Liver (tissue), 9 donors: ENCODE results near the gene EXOC4. TPM values are rescaled to one million over a fixed set of nuclear protein-coding genes. Genes with fewer than 3 reads are reported as not detected.

ENCODE experiments used
- DNase-seq: peaks from one replicate; pipeline ENCODE4 v3.0.0-alpha.2; 2017; ENCODE audit warnings: low spot score
- H3K27ac ChIP-seq, 2 donors: one replicate each; pipeline ENCODE4 v1.7.0; 2013; ENCODE audit warnings: inconsistent platforms in 2 of 2, low read length in 2 of 2, control low read depth in 1 of 2, low read depth in 1 of 2, mild to moderate bottlenecking in 1 of 2
- H3K27me3 ChIP-seq, 4 donors: one replicate each; pipeline versions ENCODE4 v1.6.1 to v1.7.0; 2013; ENCODE audit warnings: low read length in 3 of 4, inconsistent platforms in 1 of 4, mild to moderate bottlenecking in 1 of 4, moderate library complexity in 1 of 4; ENCODE audit not compliant: control insufficient read depth in 4 of 4, insufficient read depth in 4 of 4
- H3K36me3 ChIP-seq, 4 donors: one replicate each; pipeline versions ENCODE4 v1.6.1 to v1.7.0; 2013; ENCODE audit warnings: low read length in 3 of 4, mild to moderate bottlenecking in 3 of 4, low read depth in 1 of 4, moderate library complexity in 1 of 4; ENCODE audit not compliant: control insufficient read depth in 4 of 4, insufficient read depth in 3 of 4
- H3K4me1 ChIP-seq, 4 donors: one replicate each; pipeline versions ENCODE4 v1.6.1 to v1.7.0; 2013; ENCODE audit warnings: low read length in 3 of 4, mild to moderate bottlenecking in 3 of 4, moderate library complexity in 1 of 4; ENCODE audit not compliant: control insufficient read depth in 4 of 4, insufficient read depth in 4 of 4
- H3K4me3 ChIP-seq, 3 donors: one replicate each; pipeline versions ENCODE4 v1.6.1 to v1.7.0; 2013; ENCODE audit warnings: low read length in 3 of 3, control low read depth in 1 of 3, low read depth in 1 of 3, mild to moderate bottlenecking in 1 of 3
- H3K9ac ChIP-seq, 2 donors: one replicate each; pipeline ENCODE4 v1.7.0; 2013; ENCODE audit warnings: low read length in 2 of 2, mild to moderate bottlenecking in 2 of 2, moderate library complexity in 2 of 2, control low read depth in 1 of 2, low read depth in 1 of 2
- H3K9me3 ChIP-seq, 4 donors: one replicate each; pipeline versions ENCODE4 v1.6.1 to v1.7.0; 2013; ENCODE audit warnings: low read length in 3 of 4; ENCODE audit not compliant: control insufficient read depth in 4 of 4
- ATF3 ChIP-seq: IDR thresholded peaks from 2 replicates; pipeline ENCODE4 v1.6.1; 2016; ENCODE audit warnings: antibody characterized with exemption
- CTCF ChIP-seq: fragments of 150-350 bp; IDR thresholded peaks from 2 replicates; pipeline ENCODE4 v1.5.1; 2017; ENCODE audit warnings: improper control_type of control experiment, low read depth, low read length; ENCODE audit not compliant: missing input control
- EGR1 ChIP-seq, 2 donors: IDR thresholded peaks; 2 replicates each; pipeline ENCODE4 v1.6.1; 2016 to 2018; ENCODE audit warnings: antibody characterized with exemption in 2 of 2, low read depth in 2 of 2
- FOXA1 ChIP-seq: IDR thresholded peaks from 2 replicates; pipeline ENCODE4 v1.6.1; 2016; ENCODE audit warnings: antibody characterized with exemption
- FOXA2 ChIP-seq: IDR thresholded peaks from 2 replicates; pipeline ENCODE4 v1.6.1; 2016; ENCODE audit warnings: antibody characterized with exemption
- GABPA ChIP-seq, 2 donors: IDR thresholded peaks in 1 of 2; conservative IDR thresholded peaks in 1 of 2; 2 replicates each; pipeline ENCODE4 v1.6.1; 2016; ENCODE audit warnings: antibody characterized with exemption in 2 of 2, mild to moderate bottlenecking in 1 of 2, moderate library complexity in 1 of 2
- HNF4A ChIP-seq, 2 donors: conservative IDR thresholded peaks; 2 replicates each; pipeline ENCODE4 v1.6.1; 2016; ENCODE audit warnings: antibody characterized with exemption in 2 of 2, mild to moderate bottlenecking in 2 of 2
- HNF4G ChIP-seq: IDR thresholded peaks from 2 replicates; pipeline ENCODE4 v1.6.1; 2016; ENCODE audit warnings: antibody characterized with exemption
- JUND ChIP-seq, 2 donors: IDR thresholded peaks; 2 replicates each; pipeline ENCODE4 v1.6.1; 2016; ENCODE audit warnings: antibody characterized with exemption in 2 of 2
- MAX ChIP-seq: IDR thresholded peaks from 2 replicates; pipeline ENCODE4 v1.6.1; 2016; ENCODE audit warnings: antibody characterized with exemption
- NR2F2 ChIP-seq: IDR thresholded peaks from 2 replicates; pipeline ENCODE4 v1.6.1; 2016; ENCODE audit warnings: antibody characterized with exemption
- RAD21 ChIP-seq, 2 donors: IDR thresholded peaks; 2 replicates each; pipeline ENCODE4 v1.6.1; 2016; ENCODE audit warnings: antibody characterized with exemption in 2 of 2, mild to moderate bottlenecking in 2 of 2
- RXRA ChIP-seq, 2 donors: IDR thresholded peaks; 2 replicates each; pipeline ENCODE4 v1.6.1; 2017 to 2018; ENCODE audit warnings: antibody characterized with exemption in 2 of 2, mild to moderate bottlenecking in 1 of 2
- SP1 ChIP-seq: IDR thresholded peaks from 2 replicates; pipeline ENCODE4 v1.6.1; 2018; ENCODE audit warnings: antibody characterized with exemption, mild to moderate bottlenecking
- TAF1 ChIP-seq: conservative IDR thresholded peaks from 2 replicates; pipeline ENCODE4 v1.6.1; 2016; ENCODE audit warnings: antibody characterized with exemption, mild to moderate bottlenecking
- YY1 ChIP-seq: IDR thresholded peaks from 2 replicates; pipeline ENCODE4 v1.6.1; 2016; ENCODE audit warnings: antibody characterized with exemption, mild to moderate bottlenecking
- ZBTB33 ChIP-seq: IDR thresholded peaks from 2 replicates; pipeline ENCODE4 v1.6.1; 2016; ENCODE audit warnings: antibody characterized with exemption
- WGBS: extraction: QIAGEN DNeasy Blood & Tissue Kit; methylation state at CpG from one replicate; pipeline ENCODE4 v1.1.7; 2013; 5-methylcytosine and 5-hydroxymethylcytosine counted together
- polyA plus RNA-seq, 2 donors: library from polyadenylated mRNA; stranded (reverse) in 1 of 2; unstranded in 1 of 2; fragments of 200-250 nt in 1 of 2; fragments of >200 nt in 1 of 2; fragmentation: Nextera tagmentation in 1 of 2; extraction: Ambion mirVana in 1 of 2; gene quantifications; one replicate each; pipeline versions ENCODE4 v1.2.1 to v1.2.3, GENCODE V29; 2013 to 2015
- total RNA-seq, 2 donors: library from RNA; depleted of rRNA; stranded (reverse); fragments of >200 nt; gene quantifications; one replicate each; pipeline ENCODE4 v1.2.3, GENCODE V29; 2014
- donor health status: healthy.
- donor health status: healthy.
- donor health status: healthy.
- donor health status: healthy.
- donor health status: healthy.

EXOC4 gene
- total and polyA plus RNA-seq, 4 donors: 9.5 to 55.9 (median 23.6) TPM

- no peak for TF ChIP-seq ZBTB33
- TF ChIP-seq SP1: no peak
- no peak for TF ChIP-seq TAF1
- TF ChIP-seq HNF4A (conservative IDR thresholded peaks at IDR 0.05): no peak
- no peak for TF ChIP-seq JUND (IDR thresholded peaks at IDR 0.05)
- no peak for TF ChIP-seq ATF3
- no peak for TF ChIP-seq GABPA (IDR thresholded peaks at IDR 0.05 in 1 of 2, conservative IDR thresholded peaks at IDR 0.05 in 1 of 2)
- TF ChIP-seq HNF4G: no peak
- no peak for TF ChIP-seq NR2F2
Observed at GRCh38 chr7:134089446-134089845, 836.6 kb downstream of the EXOC4 start (continued).

- H3K36me3 ChIP-seq: no peaks in the 10 kb centered on the region
- no peaks in the 10 kb centered on the region for H3K27me3 ChIP-seq
- DNase-seq: no peak
- no peak overlapping the region for H3K9ac ChIP-seq
- H3K4me1 ChIP-seq: no peaks in the 10 kb centered on the region
- TF ChIP-seq NR2F2: no peak
- no peak for TF ChIP-seq TAF1
- no peak for TF ChIP-seq HNF4G
- TF ChIP-seq EGR1 (IDR thresholded peaks at IDR 0.05; ENCODE audit: low read depth in 2 of 2): no peak
- no peak for TF ChIP-seq YY1
- TF ChIP-seq MAX: no peak
- TF ChIP-seq ATF3: no peak
- no peak for TF ChIP-seq GABPA (IDR thresholded peaks at IDR 0.05 in 1 of 2, conservative IDR thresholded peaks at IDR 0.05 in 1 of 2)
- no peak for TF ChIP-seq HNF4A (conservative IDR thresholded peaks at IDR 0.05)
- TF ChIP-seq JUND (IDR thresholded peaks at IDR 0.05): no peak
- no peak for TF ChIP-seq SP1
- no peak for TF ChIP-seq FOXA1
- no peak for TF ChIP-seq RAD21 (IDR thresholded peaks at IDR 0.05)
- TF ChIP-seq CTCF: no peak
- TF ChIP-seq ZBTB33: no peak
- no peak for TF ChIP-seq FOXA2
- TF ChIP-seq RXRA (IDR thresholded peaks at IDR 0.05): no peak
- H3K27ac ChIP-seq: no peak overlapping the region
- H3K9me3 ChIP-seq: peaks cover 0 to 2% (median 0%) of the 10 kb centered on the region in 4 donors
- 85% methylated on average over 4 of the region's 4 CpGs for WGBS
- H3K4me3 ChIP-seq: no peak overlapping the region
Observed at GRCh38 chr7:134098072-134098471, 845.2 kb downstream of the EXOC4 start.
